HG02588 (cell line): Measurements from ENCODE around the gene BOD1L2.

Experiments
- ATAC-seq: cut with Tn5 transposase; IDR thresholded peaks from one replicate; pipeline ENCODE4 v1.9.1; 2021; ENCODE audit warnings: mild to moderate bottlenecking, moderate library complexity; ENCODE audit not compliant: unreplicated experiment

BOD1L2 gene

DNA sequence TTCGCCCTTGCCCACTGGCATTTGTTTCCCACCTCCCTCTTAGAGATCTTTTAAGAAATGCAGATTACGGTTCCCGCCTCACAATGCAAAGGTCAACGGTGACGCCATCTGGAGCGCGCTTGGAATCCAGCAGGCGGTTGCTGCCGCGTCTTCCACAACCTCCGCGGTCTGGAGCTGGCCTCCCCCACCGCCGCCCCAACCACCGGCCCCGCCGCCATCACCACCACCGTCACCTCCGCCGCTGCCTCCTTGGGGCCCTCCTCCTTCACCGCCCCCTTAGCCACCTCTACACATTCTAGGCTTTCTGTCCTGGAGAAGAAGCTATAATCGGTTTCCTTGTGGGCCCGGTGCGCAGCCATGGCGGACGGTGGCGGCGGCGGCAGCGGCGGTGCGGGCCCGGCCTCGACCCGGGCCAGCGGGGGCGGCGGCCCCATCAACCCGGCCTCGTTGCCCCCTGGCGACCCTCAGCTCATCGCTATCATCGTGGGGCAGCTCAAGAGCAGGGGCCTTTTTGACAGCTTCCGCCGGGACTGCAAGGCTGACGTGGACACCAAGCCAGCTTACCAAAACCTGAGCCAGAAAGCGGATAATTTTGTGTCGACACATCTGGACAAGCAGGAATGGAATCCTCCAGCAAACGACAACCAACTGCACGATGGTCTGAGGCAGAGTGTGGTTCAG is at the start of gene BOD1L2:
Gene BOD1L2 (plus strand): TSS at position 132 of the 681 bp plus-strand sequence. CDS start 226 bp downstream, at position 358.
- ATAC-seq, result no peak

DNA sequence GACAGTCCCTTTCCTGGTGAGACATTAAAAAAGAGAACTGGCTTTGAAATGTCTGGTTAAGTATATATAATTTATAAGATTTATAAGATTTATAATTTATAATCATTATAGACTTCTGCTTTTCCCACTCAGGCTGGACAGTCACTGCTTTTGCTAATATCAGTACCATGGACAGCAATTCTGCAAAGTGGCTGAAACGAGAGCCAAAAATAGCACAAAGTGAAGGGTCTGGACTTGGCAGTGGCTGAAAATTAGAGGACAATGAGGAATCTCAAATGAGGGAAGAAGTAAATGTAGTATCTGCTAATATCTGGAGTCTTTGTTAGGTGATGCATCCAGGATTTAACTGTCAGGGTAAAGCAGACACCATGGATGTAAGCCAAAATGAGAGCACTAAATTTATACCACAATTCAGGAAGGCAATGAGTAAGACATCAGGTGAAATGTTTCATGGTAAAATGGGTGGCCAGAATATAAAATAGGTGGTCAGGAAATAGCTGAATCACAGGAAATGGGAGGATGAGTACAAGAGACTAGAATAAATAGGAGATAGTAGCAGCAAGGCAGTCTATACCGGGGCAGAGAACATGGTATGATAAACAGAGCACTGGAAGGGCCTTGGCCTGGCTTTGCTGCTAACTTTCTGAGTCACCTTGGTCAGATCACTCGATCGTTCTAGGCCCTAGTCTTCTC is 39.6 kb upstream of the BOD1L2 start:
- no peak for ATAC-seq

DNA sequence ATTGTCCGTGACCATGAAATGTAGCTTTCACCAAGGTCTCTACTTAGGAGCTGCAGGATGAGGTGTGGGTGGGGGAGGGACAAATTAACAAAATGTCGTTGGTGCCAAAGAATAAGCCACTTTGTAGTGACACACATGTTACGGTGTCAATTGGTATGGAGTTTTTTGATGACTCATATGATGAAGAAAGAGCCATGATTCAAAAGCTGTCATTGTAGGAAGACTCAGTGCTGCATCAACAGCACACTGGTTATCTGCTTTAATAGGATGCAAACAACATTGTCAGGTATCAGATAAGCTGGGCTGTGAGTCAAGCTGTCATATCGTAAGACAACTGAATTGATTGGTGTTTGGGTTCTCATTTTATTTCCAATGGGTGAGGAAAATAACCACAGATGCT is 36.6 kb upstream of the BOD1L2 start:
- ATAC-seq, result no peak

GRCh38 chr18:57113799-57114420 is 33.0 kb upstream of the BOD1L2 start:
- ATAC-seq, result no peak

- ATAC-seq, result no peak
Measured at GRCh38 chr18:57116598-57117132, 30.2 kb upstream of the BOD1L2 start.

- ATAC-seq, result no peak
Measured at GRCh38 chr18:57121542-57122112, 25.3 kb upstream of the BOD1L2 start.

DNA sequence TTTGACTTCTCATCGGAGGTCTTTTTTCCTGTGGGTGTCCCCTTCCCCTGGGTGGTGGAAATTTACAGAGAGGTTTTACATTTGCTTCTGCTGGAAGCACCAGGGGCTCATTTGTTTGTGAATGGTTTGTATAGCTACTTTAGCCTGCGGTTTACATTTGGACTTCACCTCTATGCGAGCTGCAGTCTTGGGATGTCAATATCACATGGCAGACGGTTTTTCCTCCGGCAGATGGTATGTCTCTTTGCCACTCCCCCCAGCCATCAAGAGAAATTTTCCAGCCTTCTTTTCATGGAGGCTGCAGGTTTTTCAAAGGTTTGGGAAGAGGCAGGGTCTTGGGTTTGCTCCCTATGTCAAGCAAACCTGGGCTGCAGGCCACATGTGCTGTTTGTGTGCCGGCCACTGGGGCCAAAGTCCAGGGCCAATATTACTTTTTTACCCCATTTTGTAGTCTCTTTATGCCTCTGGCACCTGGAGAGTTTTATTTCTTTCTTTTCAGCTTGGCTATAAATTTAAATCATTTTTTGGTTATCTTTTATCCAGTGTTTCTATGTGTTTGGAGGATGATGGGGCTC is 23.9 kb upstream of the BOD1L2 start:
- ATAC-seq, result no peak

DNA sequence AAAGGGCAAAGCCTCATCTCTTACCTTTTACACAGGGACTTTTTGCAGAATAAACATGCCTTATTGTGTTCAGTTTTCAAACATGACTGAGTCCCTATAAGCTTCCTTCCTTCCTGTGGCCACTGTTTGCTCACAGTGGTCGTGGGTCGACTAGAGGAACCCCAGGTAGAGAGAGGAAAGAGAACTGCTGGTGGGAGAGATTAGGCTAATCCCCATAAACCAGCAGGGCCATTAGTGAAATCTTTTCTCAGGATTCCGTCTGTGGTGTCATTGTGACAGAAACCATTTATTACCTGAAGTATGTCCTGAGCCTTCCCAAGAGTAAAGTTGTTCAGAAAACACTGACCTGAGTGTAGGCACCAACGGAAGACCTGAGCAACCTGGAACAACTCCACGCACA is 21.3 kb upstream of the BOD1L2 start:
- ATAC-seq, result no peak

DNA sequence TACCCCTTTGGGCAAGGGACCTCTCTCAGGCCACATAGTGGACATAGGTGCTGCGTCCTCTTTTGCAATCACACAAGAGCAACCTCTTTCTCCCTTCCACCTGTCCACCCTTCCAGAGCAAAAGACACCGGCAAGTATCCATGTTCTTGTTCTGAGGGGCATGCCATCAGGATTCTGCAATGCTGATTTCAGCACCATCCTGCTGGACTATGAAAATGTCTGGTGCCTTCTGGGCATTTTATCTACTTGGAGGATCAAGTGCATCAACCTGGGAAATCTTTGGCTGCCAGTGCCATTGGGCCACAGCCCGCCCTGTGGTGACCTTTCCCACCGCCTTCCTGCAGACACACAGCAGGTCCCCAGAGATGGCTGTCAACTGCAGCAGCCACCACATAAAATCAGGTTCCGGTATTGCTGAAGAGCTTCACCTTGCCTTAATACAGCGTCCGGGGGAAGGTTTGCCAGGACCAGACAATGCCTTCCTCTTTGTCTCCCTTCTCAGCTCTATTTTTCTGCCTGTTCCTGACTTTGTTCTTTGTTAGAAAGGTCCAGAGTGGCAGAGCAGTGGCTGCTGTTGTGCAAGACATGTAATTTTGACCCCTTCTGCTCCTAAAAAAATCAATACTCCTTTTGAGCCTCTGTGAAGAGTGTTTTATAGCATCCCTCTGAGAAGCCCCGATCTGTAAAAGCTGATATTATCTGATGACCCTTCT is 18.5 kb upstream of the BOD1L2 start:
- no peak for ATAC-seq

DNA sequence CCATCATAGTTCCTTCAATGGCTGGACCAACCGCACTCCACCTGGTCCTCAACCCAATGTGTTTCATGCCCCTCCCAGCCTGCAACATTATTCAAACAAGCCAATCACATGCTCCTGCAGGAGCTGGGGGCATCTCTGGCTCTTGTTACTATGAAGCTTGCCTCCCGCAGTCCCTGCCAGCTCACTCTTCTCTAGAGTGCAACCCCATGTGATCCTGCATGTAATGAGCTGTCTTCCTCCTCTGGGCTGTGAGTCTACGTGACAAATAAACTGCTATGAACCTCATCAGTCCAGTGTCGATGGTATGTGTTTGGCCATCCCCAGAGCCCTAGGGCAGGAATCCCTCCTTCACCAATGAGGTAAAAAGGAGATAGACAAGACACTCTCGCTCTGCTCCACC is 15.8 kb upstream of the BOD1L2 start:
- no peak for ATAC-seq

- no peak for ATAC-seq
Measured at GRCh38 chr18:57131782-57132181, 15.1 kb upstream of the BOD1L2 start.

- ATAC-seq, result no peak
Measured at GRCh38 chr18:57134618-57135135, 12.2 kb upstream of the BOD1L2 start.

GRCh38 chr18:57135699-57136098 is 11.2 kb upstream of the BOD1L2 start:
- ATAC-seq, result no peak

DNA sequence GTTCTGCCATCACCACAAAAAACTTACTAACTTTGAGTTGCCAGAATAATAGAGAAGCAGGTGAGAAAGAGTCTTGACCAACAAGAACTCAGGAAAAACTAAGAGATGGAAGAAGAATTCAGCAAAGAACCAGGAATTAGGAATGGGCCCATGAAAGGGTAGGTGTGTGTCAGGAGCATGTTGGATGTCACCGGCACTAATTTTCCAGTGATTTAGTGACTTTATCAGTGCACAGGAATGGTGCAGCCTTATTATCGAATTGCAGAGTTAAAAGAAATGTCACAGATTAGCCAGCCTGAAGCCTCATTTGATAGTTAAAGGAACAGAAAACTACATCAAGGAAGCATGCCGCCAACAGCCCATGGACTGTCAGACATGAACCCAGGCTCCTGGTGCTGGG is 9.0 kb upstream of the BOD1L2 start:
- no peak for ATAC-seq

- ATAC-seq, result no peak
Measured at GRCh38 chr18:57141208-57142129, 5.4 kb upstream of the BOD1L2 start.

DNA sequence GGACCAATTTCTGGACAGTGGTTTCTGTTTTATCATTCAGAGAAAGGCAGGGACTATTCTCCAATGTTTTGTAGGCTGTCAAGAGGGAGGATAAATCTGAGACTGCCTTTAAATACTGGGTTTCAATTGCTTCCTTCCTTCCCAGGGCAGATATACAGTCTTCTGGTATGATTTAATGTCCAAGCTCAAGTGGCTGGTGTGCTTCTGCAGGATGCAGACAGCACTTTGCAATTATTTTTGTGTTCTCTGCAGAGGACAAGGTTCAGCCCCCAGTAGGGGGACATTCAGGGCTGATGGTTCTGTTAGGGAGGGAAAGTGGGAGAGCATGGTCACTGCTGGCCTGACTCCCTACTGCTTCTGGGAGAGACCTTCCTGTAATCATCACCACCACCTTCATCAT is 4.6 kb upstream of the BOD1L2 start:
- no peak for ATAC-seq

- no peak for ATAC-seq
Measured at GRCh38 chr18:57143265-57143664, 3.6 kb upstream of the BOD1L2 start.

DNA sequence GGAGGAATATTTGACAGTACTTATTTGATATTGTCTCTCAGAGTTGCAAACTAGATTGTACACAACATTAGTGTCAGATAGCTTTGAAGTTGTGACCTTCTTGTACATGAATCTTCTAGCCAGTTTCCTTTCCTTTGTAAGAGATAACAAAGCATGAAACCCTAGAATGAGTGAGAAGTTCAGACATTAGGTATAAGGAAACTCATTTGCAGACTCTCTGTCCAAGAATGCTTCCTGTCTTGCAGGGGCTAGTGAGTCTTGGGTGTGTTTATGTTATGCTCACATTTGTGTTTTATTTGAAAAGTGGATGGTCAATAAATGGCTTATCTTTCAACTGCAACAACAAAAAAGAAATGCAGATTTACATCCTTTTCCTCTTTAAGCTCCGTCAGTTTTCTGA is 1.4 kb downstream of the BOD1L2 start:
- ATAC-seq, result no peak

GRCh38 chr18:57149051-57149450 is 2.2 kb downstream of the BOD1L2 start:
- no peak for ATAC-seq
